HEK293T (cell line): Measurements from ENCODE around the gene SLC6A17.

Experiments used
- BHLHE40 ChIP-seq: fragments of 450-650 bp; IDR thresholded peaks from 2 replicates; pipeline ENCODE4 v1.6.1; 2016; ENCODE audit warnings: mild to moderate bottlenecking, moderate library complexity, borderline replicate concordance
- CTBP1 ChIP-seq: fragments of 450-650 bp; IDR thresholded peaks from 2 replicates; pipeline ENCODE4 v1.6.1; 2016; ENCODE audit warnings: borderline replicate concordance
- ELF4 ChIP-seq: fragments of 450-650 bp; IDR thresholded peaks from 2 replicates; pipeline ENCODE4 v1.6.1; 2017; ENCODE audit warnings: antibody characterized with exemption
- FOXA1 ChIP-seq: fragments of 450-650 bp; IDR thresholded peaks from 2 replicates; pipeline ENCODE4 v1.6.1; 2016; ENCODE audit warnings: mild to moderate bottlenecking
- FOXK2 ChIP-seq: fragments of 450-650 bp; IDR thresholded peaks from 2 replicates; pipeline ENCODE4 v1.6.1; 2016; ENCODE audit warnings: mild to moderate bottlenecking
- HDGF ChIP-seq: fragments of 450-650 bp; IDR thresholded peaks from 2 replicates; pipeline ENCODE4 v1.6.1; 2017; ENCODE audit warnings: antibody characterized with exemption, borderline replicate concordance
- L3MBTL2 ChIP-seq: fragments of 450-650 bp; conservative IDR thresholded peaks from 2 replicates; pipeline ENCODE4 v1.6.1; 2016; ENCODE audit warnings: mild to moderate bottlenecking
- PKNOX1 ChIP-seq: fragments of 450-650 bp; IDR thresholded peaks from 2 replicates; pipeline ENCODE4 v1.6.1; 2016
- SP1 ChIP-seq: fragments of 450-650 bp; IDR thresholded peaks from 2 replicates; pipeline ENCODE4 v1.6.1; 2017
- TARDBP ChIP-seq: fragments of 450-650 bp; IDR thresholded peaks from 2 replicates; pipeline ENCODE4 v1.6.1; 2016
- ZNF384 ChIP-seq: fragments of 450-650 bp; IDR thresholded peaks from 2 replicates; pipeline ENCODE4 v1.6.1; 2016

- TF ChIP-seq ZNF384: no peak
- TF ChIP-seq FOXK2: no peak
- TF ChIP-seq SP1: no peak
- no peak for TF ChIP-seq TARDBP
- TF ChIP-seq HDGF: no peak
- TF ChIP-seq CTBP1: no peak
- TF ChIP-seq FOXA1: no peak
- no peak for TF ChIP-seq ELF4
- TF ChIP-seq L3MBTL2: no peak
- no peak for TF ChIP-seq PKNOX1
- TF ChIP-seq BHLHE40: no peak
These were observed 91.2 kb downstream of the SLC6A17 start for GRCh38 chr1:110241516-110241915.
